ENCODE results near the gene NCOA3.

The NCOA3 gene

DNA sequence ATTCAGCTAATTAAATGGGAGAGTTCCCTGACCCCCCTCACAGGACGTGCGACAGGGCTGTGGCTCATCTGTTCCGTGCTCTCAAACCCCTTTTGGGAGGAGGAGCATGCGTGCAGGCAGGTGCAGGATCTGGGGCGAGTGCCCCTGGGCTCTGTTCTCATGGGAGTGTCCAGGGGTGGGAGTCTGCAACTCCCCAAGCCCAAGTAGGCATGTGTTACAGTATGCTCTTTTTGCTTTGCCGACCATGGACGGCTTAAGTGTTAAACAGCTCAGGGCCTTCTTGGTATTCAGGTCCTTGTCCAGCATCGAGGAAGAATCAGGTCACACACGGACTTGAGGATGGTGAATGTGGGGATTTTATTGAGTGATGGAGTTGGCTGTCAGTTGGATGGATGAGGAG, 101.6 kb downstream of the NCOA3 start:
- no peak for DNase-seq

GRCh38 chr20:47605673-47606413, 104.2 kb downstream of the NCOA3 start:
- no peak for DNase-seq

GRCh38 chr20:47606414-47606982, 104.8 kb downstream of the NCOA3 start:
- no peak for DNase-seq

- DNase-seq = no peak
Measured at GRCh38 chr20:47606983-47607613, 105.4 kb downstream of the NCOA3 start.

DNA sequence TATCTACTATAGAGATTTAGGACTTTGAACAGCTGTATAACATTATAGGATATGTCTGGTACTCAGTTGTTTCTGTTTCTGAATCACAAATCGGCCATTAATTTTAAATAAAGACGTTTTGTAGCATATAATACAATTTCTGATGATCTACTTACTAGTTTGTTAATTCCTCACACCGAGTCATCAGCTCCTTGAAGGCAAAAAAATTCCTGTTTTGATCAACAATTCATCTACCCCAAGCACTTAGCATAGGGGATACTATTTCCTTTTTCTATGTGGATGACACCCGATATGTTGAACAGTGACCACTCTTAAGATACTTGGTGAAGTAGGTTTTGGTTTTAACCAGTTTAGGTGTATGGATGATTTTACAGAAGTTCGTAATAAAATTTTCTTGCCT, 107.3 kb downstream of the NCOA3 start:
- DNase-seq = no peak

DNA sequence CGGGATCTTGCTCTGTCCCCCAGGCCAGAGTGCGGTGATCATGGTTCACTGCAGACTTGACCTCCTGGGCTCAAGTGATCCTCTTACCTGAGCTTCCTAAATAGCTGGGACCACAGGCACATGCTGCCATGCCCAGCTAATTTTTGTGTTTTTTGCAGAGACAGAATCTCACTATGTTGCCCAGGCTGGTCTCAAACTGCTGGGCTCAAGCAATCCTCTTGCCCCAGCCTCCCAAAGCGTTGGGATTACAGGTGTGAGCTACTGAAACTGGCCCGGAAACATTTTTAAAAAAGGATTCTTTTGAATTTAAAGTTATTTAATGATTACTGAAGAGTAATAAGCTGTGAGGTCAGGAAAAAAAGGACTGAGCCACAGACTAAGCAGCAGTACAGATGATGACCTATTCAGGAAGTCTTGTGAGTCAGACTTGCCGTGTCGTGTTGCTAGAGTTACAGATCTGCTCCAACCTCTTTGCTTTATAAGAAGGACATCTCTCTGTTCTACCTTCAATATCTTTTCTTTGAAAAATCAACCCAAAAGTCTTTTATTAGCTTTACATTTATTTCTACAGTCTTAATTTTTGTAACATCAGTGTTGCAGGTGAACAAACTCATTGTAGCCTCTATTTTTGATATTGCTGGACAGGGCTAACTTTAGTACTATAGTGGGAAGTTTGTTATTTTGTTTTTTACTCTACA, 108.7 kb downstream of the NCOA3 start:
- peak; percentile 83 to 85 for DNase-seq

- no peak for DNase-seq
Measured at GRCh38 chr20:47610945-47611250, 109.2 kb downstream of the NCOA3 start.

DNA sequence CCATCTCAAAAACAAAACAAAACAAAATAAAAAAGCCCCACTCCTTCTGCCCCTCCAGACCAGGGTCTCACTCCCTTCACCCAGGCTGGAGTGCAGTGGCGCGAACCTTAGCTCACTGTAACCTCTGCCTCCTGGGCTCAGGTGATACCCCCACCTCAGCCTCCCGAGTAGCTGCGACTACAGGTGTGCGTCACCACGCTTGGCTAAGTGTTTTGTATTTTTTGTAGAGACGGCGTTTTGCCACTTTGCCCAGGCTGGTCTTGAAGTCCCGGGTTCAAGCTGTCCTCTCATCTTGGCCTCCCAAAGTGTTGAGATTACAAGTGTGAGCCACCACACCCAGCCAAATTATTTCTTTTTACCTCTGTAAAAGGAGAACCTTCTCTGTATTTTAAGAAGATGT, 110.1 kb downstream of the NCOA3 start:
- no peak for DNase-seq

- DNase-seq = no peak
Measured at GRCh38 chr20:47612670-47613069, 111.0 kb downstream of the NCOA3 start.

DNA sequence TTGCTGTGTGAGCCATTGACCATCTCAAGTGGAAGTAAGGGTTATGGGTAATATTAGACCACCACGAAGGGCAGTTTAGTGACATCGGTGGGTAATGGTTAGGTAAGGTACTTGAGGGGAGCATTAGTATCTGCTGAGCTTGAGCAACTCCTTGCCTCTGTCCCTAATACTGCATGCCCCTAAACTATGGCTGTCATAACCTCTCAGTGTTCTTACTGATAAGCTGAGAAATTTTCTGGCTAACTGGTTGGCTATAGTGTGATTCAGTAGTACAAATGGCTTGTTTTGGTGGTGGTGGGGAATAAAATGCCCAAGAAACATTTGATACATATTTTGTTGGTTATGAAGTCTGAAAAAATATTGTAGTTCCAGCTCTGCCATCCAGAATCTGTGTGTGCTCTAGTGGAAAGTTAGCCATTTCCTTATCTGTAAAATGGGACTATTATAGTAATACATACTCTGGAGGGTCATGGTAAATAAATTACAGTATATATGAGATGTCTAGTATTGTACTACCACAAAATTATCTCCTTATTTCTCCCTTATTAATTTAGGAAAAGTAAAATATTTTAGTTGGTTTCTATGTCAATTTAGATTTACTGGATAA, 113.1 kb downstream of the NCOA3 start:
- DNase-seq = no peak

- no peak for DNase-seq
Measured at GRCh38 chr20:47618479-47618878, 116.8 kb downstream of the NCOA3 start.

DNA sequence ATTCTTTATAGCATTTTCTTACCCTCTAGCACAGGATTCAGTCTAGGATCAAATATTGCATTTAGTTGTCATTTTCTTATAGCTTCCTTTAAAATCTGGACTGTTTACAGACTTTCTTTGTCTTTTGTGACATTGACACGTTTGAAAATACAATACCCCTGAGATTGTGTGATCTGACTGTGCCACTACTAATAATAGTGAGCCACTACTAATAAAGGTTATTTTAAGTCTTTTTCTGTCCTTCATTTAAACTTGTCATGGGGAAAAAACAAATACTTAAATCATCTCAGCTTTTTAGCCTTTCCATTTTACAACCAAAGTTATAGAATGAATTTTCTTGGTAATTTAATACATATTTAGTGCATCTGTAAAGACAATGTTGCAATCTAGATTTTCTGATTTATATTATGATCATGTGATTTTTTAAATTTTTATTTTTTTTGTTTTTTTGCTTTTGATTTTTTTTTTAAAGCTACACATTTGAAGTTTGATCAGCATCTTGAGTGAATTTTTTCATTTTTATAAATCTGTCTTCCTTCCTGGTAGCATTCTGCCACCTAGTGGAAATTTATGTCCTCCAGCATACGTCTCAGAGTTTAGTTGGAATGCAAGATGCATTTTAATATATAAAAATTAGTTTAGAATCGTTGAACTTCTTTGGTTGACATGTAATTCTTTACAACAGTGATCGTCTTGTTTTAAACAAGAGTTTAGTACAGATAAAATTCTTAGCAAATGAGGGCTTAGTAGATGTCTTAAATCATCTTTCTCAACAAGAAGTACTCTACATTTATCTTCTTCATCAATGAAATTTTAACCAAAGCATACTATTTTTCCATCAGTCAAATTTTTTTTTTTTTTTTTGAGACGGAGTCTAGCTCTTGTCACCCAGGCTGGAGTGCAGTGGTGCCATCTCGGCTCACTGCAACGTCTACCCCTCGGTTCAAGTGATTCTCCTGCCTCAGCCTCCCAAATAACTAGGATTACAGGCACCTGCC, 119.4 kb downstream of the NCOA3 start:
- DNase-seq = peak in 1 of 2 donors; percentile 40

DNA sequence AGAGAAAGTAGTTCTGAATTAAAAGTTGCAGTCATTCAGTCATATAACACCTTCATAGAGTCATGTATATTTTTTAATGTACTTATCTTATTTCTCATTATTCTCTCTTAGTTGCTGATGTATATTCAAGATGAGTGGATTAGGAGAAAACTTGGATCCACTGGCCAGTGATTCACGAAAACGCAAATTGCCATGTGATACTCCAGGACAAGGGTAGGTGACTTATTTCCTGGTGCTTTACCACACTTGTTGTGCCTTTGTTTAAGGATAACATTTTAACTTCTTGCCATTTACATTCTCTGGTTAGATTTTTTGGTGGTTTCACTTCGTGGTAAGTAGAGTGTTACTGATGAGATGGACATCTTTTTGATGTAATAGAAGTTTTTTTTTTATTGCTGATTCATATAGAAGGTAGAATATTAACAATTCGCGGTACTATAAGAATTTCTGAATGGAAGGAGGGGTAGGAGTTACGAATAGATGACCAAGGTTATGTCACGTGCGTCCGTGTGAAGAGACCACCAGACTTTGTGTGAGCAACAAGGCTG, 120.5 kb downstream of the NCOA3 start:
- no peak for DNase-seq

GRCh38 chr20:47623206-47623605, 121.5 kb downstream of the NCOA3 start:
- DNase-seq = no peak

DNA sequence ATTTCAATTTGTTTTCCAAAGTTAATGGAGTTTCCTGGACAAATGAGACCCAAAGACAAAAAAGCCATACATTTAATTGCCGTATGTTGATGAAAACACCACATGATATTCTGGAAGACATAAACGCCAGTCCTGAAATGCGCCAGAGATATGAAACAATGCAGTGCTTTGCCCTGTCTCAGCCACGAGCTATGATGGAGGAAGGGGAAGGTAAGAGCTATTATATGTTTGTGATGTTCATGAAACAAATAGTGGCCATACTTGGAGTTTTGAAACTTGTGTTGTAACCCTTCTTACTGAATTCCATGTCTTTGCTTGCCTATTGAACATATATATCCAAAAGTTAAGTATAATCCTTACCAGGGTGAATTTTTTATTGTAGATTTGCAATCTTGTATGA, 125.9 kb downstream of the NCOA3 start:
- no peak for DNase-seq

DNA sequence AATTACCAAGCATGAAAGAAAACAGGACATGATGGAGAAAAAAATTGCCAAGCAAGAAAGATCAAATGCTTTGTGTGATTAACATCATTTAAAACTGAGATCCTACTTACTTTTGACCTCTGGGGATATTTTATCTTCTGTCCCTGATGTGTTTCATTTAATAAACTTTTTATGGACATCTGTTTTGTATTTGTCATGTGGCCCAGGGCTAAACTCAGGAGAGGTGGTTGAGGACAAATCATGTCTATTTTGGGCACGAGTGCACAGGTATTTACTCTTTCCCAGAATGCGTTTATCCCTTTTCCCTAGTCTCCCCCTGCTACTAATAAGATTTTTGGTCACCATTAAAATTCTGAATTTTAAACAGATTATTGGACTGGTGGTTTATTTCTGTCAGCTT, 128.2 kb downstream of the NCOA3 start:
- no peak for DNase-seq

DNA sequence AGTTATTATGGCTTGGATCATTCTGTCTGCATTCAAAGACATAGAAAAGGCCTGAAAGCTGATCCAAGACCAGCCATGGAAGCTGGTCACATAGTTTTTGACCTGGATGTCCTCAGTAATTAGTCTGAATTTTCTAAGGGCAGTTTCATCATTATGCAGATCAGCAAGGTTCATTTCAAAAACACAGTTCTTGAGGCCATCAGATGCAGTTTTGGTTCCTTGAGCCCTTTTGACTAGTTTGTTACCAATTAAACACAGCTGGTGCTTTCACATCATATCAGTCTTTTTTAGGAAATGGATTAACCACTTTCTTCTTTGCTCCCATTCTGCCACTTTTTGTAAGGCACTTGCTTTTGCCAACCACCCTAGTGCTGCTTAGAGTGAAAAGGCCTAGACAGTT, 129.4 kb downstream of the NCOA3 start:
- no peak for DNase-seq

DNA sequence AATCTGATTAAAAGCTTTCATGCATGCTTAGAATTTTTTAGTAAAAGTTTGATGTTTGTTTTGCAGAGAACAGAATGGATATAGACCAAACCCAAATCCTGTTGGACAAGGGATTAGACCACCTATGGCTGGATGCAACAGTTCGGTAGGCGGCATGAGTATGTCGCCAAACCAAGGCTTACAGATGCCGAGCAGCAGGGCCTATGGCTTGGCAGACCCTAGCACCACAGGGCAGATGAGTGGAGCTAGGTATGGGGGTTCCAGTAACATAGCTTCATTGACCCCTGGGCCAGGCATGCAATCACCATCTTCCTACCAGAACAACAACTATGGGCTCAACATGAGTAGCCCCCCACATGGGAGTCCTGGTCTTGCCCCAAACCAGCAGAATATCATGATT, 133.6 kb downstream of the NCOA3 start:
- DNase-seq = no peak

DNA sequence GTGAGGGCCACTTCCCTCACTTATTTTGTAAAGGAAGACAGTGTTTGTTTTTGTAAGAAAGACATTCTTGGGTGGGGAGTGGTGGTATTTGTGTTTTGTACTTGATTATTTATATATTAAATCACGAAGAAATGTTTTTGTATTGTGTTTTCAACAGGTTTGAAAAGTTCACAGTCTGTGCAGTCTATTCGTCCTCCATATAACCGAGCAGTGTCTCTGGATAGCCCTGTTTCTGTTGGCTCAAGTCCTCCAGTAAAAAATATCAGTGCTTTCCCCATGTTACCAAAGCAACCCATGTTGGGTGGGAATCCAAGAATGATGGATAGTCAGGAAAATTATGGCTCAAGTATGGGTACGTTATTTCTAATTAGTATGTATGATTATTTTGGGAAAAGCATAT, 137.2 kb downstream of the NCOA3 start:
- no peak for DNase-seq

DNA sequence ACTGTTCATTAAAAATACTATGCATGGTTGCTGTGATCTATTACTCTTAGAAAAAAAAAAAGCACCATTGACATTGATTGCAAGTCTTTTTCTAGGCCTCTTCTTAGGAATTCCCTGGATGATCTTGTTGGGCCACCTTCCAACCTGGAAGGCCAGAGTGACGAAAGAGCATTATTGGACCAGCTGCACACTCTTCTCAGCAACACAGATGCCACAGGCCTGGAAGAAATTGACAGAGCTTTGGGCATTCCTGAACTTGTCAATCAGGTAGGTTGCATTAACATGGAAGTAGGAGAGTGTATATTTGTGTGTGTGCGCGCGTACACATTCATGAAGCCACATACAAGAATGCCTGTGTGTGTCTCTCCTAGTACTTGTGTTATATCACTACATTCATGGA, 140.4 kb downstream of the NCOA3 start:
- DNase-seq = no peak

DNA sequence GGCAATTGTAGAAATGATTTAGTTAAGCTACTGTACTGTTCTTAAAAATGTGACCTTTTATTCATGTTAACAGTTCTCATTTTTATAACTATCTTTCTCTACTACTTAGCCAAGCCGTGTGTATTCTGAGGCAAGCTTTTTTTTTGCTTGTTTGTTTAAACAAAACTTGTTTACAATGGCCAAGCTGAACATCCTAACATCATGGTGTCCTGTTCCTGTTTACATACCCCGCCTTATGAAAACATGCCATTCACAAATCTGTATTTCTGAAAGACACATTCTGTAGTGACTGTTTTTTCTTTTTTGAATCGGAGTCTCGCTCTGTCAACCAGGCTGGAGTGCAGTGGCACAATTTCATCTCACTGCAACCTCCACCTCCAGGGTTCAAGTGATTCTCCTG, 140.9 kb downstream of the NCOA3 start:
- DNase-seq = no peak

- no peak for DNase-seq
Measured at GRCh38 chr20:47645632-47646031, 143.9 kb downstream of the NCOA3 start.
